ENCODE data around the gene EFCC1. TPM values are rescaled to one million over a fixed set of nuclear protein-coding genes. Genes with fewer than 3 reads are reported as not detected.

Gene EFCC1
- total RNA-seq, 1 donor from 2014 or later, result 1.5 TPM

DNA sequence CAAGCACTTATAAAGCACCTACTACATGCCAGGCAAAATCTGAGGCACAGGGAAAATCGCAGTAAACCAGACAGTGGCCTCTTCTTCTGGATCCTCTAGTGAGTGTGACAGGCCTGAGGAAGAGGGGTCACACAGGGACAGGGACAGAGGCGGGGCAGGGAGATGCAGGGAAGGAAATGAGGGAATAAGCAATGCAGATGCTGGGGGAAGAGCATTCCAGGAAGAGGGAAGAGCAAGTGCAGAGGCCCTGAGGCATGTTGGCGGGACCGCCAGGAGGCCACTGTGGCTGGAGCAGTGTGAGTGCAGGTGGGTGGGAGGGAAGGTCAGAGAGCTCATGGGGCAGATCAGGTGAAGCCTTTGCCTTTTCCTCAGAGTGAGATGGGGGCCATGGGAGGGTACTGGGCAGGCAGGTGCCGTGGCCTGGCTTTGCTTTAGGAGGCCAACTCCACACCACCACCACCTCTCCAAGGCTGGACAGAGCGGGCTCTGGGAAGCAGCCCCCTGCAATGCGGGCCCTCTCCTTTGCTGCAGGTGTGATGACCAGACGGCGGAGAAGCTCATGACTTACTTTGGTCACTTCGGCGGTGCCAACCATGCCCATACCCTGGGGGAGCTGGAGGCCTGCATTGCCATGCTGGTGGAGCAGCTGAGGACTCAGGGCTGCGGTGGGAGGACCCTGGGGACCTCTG is 32.7 kb downstream of the EFCC1 start:
- Histone ChIP-seq H3K36me3 (peaks cover 4% of the 10 kb centered on the region), H3K4me1 (peaks cover 15% of the 10 kb centered on the region), H3K27me3 (ENCODE audit: low read depth) (no peaks in the 10 kb centered on the region), H3K4me3 (no peak overlapping the region), H3K27ac (replicated peaks) (no peak overlapping the region), H3K9me3 (replicated peaks) (peaks cover 5% of the 10 kb centered on the region)
- DNase-seq, result no peak
- TF ChIP-seq, protein P1, sequence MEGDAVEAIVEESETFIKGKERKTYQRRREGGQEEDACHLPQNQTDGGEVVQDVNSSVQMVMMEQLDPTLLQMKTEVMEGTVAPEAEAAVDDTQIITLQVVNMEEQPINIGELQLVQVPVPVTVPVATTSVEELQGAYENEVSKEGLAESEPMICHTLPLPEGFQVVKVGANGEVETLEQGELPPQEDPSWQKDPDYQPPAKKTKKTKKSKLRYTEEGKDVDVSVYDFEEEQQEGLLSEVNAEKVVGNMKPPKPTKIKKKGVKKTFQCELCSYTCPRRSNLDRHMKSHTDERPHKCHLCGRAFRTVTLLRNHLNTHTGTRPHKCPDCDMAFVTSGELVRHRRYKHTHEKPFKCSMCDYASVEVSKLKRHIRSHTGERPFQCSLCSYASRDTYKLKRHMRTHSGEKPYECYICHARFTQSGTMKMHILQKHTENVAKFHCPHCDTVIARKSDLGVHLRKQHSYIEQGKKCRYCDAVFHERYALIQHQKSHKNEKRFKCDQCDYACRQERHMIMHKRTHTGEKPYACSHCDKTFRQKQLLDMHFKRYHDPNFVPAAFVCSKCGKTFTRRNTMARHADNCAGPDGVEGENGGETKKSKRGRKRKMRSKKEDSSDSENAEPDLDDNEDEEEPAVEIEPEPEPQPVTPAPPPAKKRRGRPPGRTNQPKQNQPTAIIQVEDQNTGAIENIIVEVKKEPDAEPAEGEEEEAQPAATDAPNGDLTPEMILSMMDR (IDR thresholded peaks at IDR 0.05; ENCODE audit: borderline replicate concordance), result no peak
- intact Hi-C loops (cut with micrococcal nuclease), result no loop called here

GRCh38 chr3:129034642-129035041 is 33.5 kb downstream of the EFCC1 start:
- TF ChIP-seq, protein P1 (IDR thresholded peaks at IDR 0.05; ENCODE audit: borderline replicate concordance), result no peak
- Histone ChIP-seq H3K27me3 (ENCODE audit: low read depth) (no peaks in the 10 kb centered on the region), H3K4me3 (no peak overlapping the region), H3K27ac (replicated peaks) (no peak overlapping the region), H3K4me1 (peaks cover 17% of the 10 kb centered on the region), H3K36me3 (peaks cover 4% of the 10 kb centered on the region), H3K9me3 (replicated peaks) (peaks cover 5% of the 10 kb centered on the region)
- intact Hi-C loops (cut with micrococcal nuclease), result no loop called here
- no peak for DNase-seq

- intact Hi-C loops (cut with micrococcal nuclease), result no loop called here
- H3K27ac ChIP-seq (replicated peaks), result no peak overlapping the region
- H3K27me3 ChIP-seq (ENCODE audit: low read depth), result no peaks in the 10 kb centered on the region
- no peaks in the 10 kb centered on the region for H3K9me3 ChIP-seq (replicated peaks)
- no peak for DNase-seq
- TF ChIP-seq, protein P1 (IDR thresholded peaks at IDR 0.05; ENCODE audit: borderline replicate concordance), result no peak
- no peak overlapping the region for H3K4me3 ChIP-seq
- peaks cover 19% of the 10 kb centered on the region for H3K4me1 ChIP-seq
- peaks cover 3% of the 10 kb centered on the region for H3K36me3 ChIP-seq
Observed at GRCh38 chr3:129035360-129036221, 34.5 kb downstream of the EFCC1 start.

- intact Hi-C loops (cut with micrococcal nuclease), result no loop called here
- no peak for DNase-seq
- no peak overlapping the region for H3K4me3 ChIP-seq
Observed at GRCh38 chr3:129036222-129037092, 35.4 kb downstream of the EFCC1 start.

GRCh38 chr3:129037093-129037419 is 36.0 kb downstream of the EFCC1 start:
- H3K27me3 ChIP-seq (ENCODE audit: low read depth), result no peaks in the 10 kb centered on the region
- peaks cover 19% of the 10 kb centered on the region for H3K4me1 ChIP-seq
- H3K36me3 ChIP-seq, result no peaks in the 10 kb centered on the region
- no peak overlapping the region for H3K27ac ChIP-seq (replicated peaks)
- DNase-seq, result no peak
- TF ChIP-seq, protein P1 (IDR thresholded peaks at IDR 0.05; ENCODE audit: borderline replicate concordance), result no peak
- intact Hi-C loops (cut with micrococcal nuclease), result no loop called here
- peaks cover 2% of the 10 kb centered on the region for H3K9me3 ChIP-seq (replicated peaks)
- no peak overlapping the region for H3K4me3 ChIP-seq

More at GRCh38 chr3:129036222-129037092, 35.4 kb downstream of the EFCC1 start:
- Histone ChIP-seq H3K9me3 (replicated peaks) (no peaks in the 10 kb centered on the region), H3K36me3 (no peaks in the 10 kb centered on the region), H3K4me1 (peaks cover 19% of the 10 kb centered on the region), H3K27ac (replicated peaks) (no peak overlapping the region), H3K27me3 (ENCODE audit: low read depth) (no peaks in the 10 kb centered on the region)
- TF ChIP-seq, protein P1 (IDR thresholded peaks at IDR 0.05; ENCODE audit: borderline replicate concordance), result no peak
